Esophagus muscularis mucosa (tissue), 4 donors: Measurements from ENCODE around the gene GADL1.

Source experiments
- CTCF ChIP-seq, 3 experiments: fragments of 200-600 bp in 2 of 3; fragments of 450-650 bp in 1 of 3; sonication (generic) in 2 of 3; IDR thresholded peaks; one replicate each; pipeline ENCODE4 v1.5.1; 2017 to 2019; ENCODE audit warnings: antibody characterized with exemption in 3 of 3, mild to moderate bottlenecking in 2 of 3, moderate library complexity in 1 of 3
- EP300 ChIP-seq: sonication (generic); formaldehyde crosslinking; IDR thresholded peaks from one replicate; pipeline ENCODE4 v1.6.1; 2017; ENCODE audit warnings: antibody characterized with exemption
- POLR2A ChIP-seq: fragments of 450-650 bp; IDR thresholded peaks from one replicate; pipeline ENCODE4 v1.6.1; 2017; ENCODE audit warnings: antibody characterized with exemption, moderate library complexity, mild to moderate bottlenecking, low read depth

- TF ChIP-seq CTCF (IDR thresholded peaks at IDR 0.05), result no peak
- TF ChIP-seq POLR2A, result no peak
- no peak for TF ChIP-seq EP300
These were observed 129.6 kb downstream of the GADL1 start for GRCh38 chr3:30764891-30765290.
